Caco-2 (cell line): ENCODE data around the gene COX5A. TPM values are rescaled to one million over a fixed set of nuclear protein-coding genes. Genes with fewer than 3 reads are reported as not detected.

Experiments used
- BruUV-seq: library from RNA; stranded (reverse); fragments of 400-500 nt; replicated peaks from 2 replicates; lab custom pipeline; 2021; lab: Mats Ljungman, UMichigan
- CTCF ChIA-PET: fragments of 300-600 bp; sonication (Branson Sonifier 250); formaldehyde crosslinking; loops from one replicate; lab custom pipeline; 2022; ENCODE audit warnings: antibody characterized with exemption; lab: Charles Lee
- POLR2A ChIA-PET: fragments of 300-600 bp; sonication (Branson Sonifier 250); formaldehyde crosslinking; loops from one replicate; lab custom pipeline; 2022; ENCODE audit warnings: antibody characterized with exemption; lab: Charles Lee
- DNase-seq, 2 experiments: peaks; one replicate each; pipeline versions ENCODE4 v3.0.0 to v3.0.0-alpha.2; 2020 to 2022
- H3K27me3 ChIP-seq: replicated peaks from 2 replicates; pipeline ENCODE4 v1.6.0; 2011; ENCODE audit warnings: low read length; ENCODE audit not compliant: control insufficient read depth, insufficient read depth
- H3K36me3 ChIP-seq: 2 replicates; pipeline ENCODE4 v1.5.1; 2011; ENCODE audit warnings: low read length; ENCODE audit not compliant: control insufficient read depth, insufficient read depth
- H3K4me1 ChIP-seq: fragments of 250-450 bp; sonication (Bioruptor Pico); 2 replicates; pipeline ENCODE4 v1.5.1; 2020; ENCODE audit warnings: mild to moderate bottlenecking
- H3K4me3 ChIP-seq: 2 replicates; pipeline ENCODE4 v1.5.1; 2011; ENCODE audit warnings: low read depth, mild to moderate bottlenecking, control low read depth, low read length
- H3K9me3 ChIP-seq: fragments of 250-450 bp; sonication (Bioruptor Pico); 2 replicates; pipeline ENCODE4 v1.5.1; 2020; ENCODE audit warnings: mild to moderate bottlenecking, moderate library complexity
- H3K27ac Mint-ChIP-seq: one replicate; pipeline ENCODE4 v1.8.0; 2022; ENCODE audit warnings: mixed read lengths; ENCODE audit not compliant: unreplicated experiment
- H3K27me3 Mint-ChIP-seq: one replicate; pipeline ENCODE4 v1.8.0; 2022; ENCODE audit warnings: mixed read lengths; ENCODE audit not compliant: insufficient read depth, unreplicated experiment
- H3K36me3 Mint-ChIP-seq: one replicate; pipeline ENCODE4 v1.8.0; 2022; ENCODE audit warnings: mild to moderate bottlenecking, mixed read lengths; ENCODE audit not compliant: insufficient read depth, unreplicated experiment
- H3K4me1 Mint-ChIP-seq: one replicate; pipeline ENCODE4 v1.8.0; 2022; ENCODE audit warnings: low read depth, mixed read lengths; ENCODE audit not compliant: unreplicated experiment
- H3K4me3 Mint-ChIP-seq: one replicate; pipeline ENCODE4 v1.8.0; 2022; ENCODE audit warnings: mild to moderate bottlenecking, moderate library complexity, mixed read lengths; ENCODE audit not compliant: unreplicated experiment
- H3K9me3 Mint-ChIP-seq: one replicate; pipeline ENCODE4 v1.8.0; 2022; ENCODE audit warnings: mixed read lengths; ENCODE audit not compliant: unreplicated experiment
- intact Hi-C: fragments of 100-400 bp; cut with micrococcal nuclease; formaldehyde crosslinking; loops from one replicate; pipeline ENCODE4 v1.10.0; 2022; ENCODE audit not compliant: unreplicated experiment
- total RNA-seq: library from RNA; stranded (reverse); gene quantifications from 2 replicates; pipeline ENCODE4 v1.2.3, GENCODE V29; 2022
- TF ChIP-seq, protein P1 (sequence below), 2 experiments: fragments of 200-600 bp in 1 of 2; IDR thresholded peaks; 1 replicate in 1 of 2; 2 replicates in 1 of 2; pipeline versions ENCODE4 v1.5.1 to v1.8.0; 2011 to 2022; ENCODE audit warnings: antibody characterized with exemption in 1 of 2, control low read depth in 1 of 2, inconsistent platforms in 1 of 2, low read depth in 1 of 2, low read length in 1 of 2, mild to moderate bottlenecking in 1 of 2, moderate library complexity in 1 of 2; ENCODE audit not compliant: insufficient read depth in 1 of 2, severe bottlenecking in 1 of 2, unreplicated experiment in 1 of 2

The COX5A gene
- total RNA-seq, 1 experiment from 2014 or later = 318 TPM

DNA sequence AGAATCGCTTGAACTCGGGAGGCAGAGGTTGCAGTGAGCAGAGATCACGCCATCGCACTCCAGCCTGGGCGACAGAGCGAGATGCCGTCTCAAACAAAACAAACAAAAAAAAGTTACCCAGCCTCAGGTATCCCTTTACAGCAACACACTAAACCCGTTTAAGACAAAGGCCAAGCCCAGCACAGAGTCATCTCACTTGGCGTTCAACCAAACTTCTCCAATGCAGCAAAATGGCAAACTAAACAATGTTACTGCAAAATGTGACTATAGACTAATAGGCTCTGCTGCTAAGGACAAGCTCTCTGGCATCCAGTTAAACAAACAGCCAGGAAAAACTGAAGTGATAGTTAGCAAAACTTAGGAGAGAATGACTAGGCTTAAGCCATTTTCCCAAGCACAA is 24.8 kb downstream of the COX5A start:
- Mint-ChIP-seq H3K27me3 (no peaks in the 10 kb centered on the region), H3K4me1 (no peaks in the 10 kb centered on the region), H3K36me3 (peaks cover 57% of the 10 kb centered on the region), H3K9me3 (no peaks in the 10 kb centered on the region), H3K4me3 (no peak overlapping the region), H3K27ac (no peak overlapping the region)
- Histone ChIP-seq H3K36me3 (no peaks in the 10 kb centered on the region), H3K4me1 (no peaks in the 10 kb centered on the region), H3K9me3 (no peaks in the 10 kb centered on the region), H3K27me3 (no peaks in the 10 kb centered on the region), H3K4me3 (no peak overlapping the region)
- BruUV-seq = no TSS peak
- ChIA-PET POLR2A (no interaction called here), CTCF (no interaction called here)
- TF ChIP-seq, protein P1, sequence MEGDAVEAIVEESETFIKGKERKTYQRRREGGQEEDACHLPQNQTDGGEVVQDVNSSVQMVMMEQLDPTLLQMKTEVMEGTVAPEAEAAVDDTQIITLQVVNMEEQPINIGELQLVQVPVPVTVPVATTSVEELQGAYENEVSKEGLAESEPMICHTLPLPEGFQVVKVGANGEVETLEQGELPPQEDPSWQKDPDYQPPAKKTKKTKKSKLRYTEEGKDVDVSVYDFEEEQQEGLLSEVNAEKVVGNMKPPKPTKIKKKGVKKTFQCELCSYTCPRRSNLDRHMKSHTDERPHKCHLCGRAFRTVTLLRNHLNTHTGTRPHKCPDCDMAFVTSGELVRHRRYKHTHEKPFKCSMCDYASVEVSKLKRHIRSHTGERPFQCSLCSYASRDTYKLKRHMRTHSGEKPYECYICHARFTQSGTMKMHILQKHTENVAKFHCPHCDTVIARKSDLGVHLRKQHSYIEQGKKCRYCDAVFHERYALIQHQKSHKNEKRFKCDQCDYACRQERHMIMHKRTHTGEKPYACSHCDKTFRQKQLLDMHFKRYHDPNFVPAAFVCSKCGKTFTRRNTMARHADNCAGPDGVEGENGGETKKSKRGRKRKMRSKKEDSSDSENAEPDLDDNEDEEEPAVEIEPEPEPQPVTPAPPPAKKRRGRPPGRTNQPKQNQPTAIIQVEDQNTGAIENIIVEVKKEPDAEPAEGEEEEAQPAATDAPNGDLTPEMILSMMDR (IDR thresholded peaks at IDR 0.05; ENCODE audit: insufficient read depth in 1 of 2, low read depth in 1 of 2, low read length in 1 of 2, severe bottlenecking in 1 of 2, unreplicated experiment in 1 of 2) = no peak
- intact Hi-C loops = no loop called here
- DNase-seq = no peak

DNA sequence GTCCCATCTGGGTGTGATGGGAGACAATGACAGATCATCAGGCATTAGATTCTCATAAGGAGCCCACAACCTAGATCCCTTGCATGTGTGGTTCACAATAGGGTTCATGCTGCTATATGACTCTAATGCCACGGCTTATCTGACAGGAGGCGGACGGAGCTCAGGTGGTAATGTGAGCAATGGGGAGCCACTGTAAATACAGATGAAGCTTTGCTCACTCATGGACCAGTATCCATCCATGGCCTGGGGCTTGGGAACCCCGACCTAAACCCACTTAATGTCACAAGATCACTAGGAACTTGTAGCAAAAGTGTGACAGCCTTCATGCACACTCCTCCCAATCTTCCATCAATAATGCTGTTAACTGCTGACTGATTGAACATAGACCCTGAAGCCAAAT is 29.2 kb downstream of the COX5A start:
- H3K9me3 ChIP-seq = no peaks in the 10 kb centered on the region
- no peaks in the 10 kb centered on the region for H3K27me3 ChIP-seq
- H3K9me3 Mint-ChIP-seq = no peaks in the 10 kb centered on the region
- peaks cover 2% of the 10 kb centered on the region; the same call in 1 of the 2 replicates for H3K36me3 ChIP-seq
- intact Hi-C loops = loop anchor here (5.0 kb wide), 1 partner anchor 36 kb away; the partner anchor contains the start of gene SCAMP2
- no TSS peak for BruUV-seq
- ChIA-PET CTCF (no interaction called here), POLR2A (no interaction called here)
- DNase-seq = no peak
- no peak overlapping the region for H3K4me3 Mint-ChIP-seq
- H3K4me1 Mint-ChIP-seq = no peaks in the 10 kb centered on the region
- no peaks in the 10 kb centered on the region for H3K27me3 Mint-ChIP-seq
- TF ChIP-seq, protein P1 (IDR thresholded peaks at IDR 0.05; ENCODE audit: insufficient read depth in 1 of 2, low read depth in 1 of 2, low read length in 1 of 2, severe bottlenecking in 1 of 2, unreplicated experiment in 1 of 2) = no peak
- peaks cover 52% of the 10 kb centered on the region for H3K36me3 Mint-ChIP-seq
- H3K4me3 ChIP-seq = no peak overlapping the region
- no peak overlapping the region for H3K27ac Mint-ChIP-seq
- peaks cover 4% of the 10 kb centered on the region; the same call in 1 of the 2 replicates for H3K4me1 ChIP-seq

DNA sequence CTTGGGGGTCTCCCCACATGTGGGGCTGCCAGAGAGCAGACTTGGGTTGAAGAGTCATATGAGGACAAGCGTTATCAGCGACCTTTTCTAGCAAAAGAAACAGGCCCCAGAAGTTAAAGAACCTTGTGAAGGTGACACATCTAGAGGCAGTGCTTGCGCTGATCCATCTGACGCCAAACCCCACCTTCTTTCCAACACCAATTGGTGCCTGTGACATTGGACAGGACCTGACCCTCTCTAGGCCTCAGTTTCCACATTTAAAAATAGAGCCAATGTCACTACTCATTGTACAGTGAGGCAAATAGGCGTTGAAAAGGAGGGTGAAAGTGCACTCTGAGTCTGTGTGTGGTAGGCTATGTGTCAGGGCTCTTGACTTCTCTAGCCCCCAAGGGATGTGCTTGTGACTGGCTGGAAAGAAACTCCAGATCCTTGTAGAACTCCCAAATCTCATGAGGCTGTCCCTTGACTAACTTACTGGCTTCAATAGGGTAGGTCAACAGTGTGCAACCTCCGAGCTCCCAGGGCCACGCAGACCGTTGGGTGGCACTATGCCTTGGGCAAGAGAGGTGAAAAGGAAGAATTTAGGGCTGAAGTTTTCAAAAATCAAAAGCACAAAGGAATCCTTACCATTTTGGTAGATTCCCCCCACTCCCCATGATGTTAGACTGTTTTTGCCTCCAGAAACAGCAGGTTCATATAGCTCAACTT is 30.6 kb downstream of the COX5A start:
- no peaks in the 10 kb centered on the region for H3K9me3 Mint-ChIP-seq
- peak overlapping the region; percentile 97 for H3K27ac Mint-ChIP-seq
- H3K4me3 Mint-ChIP-seq = peak overlapping the region; percentile 99
- peaks cover 56% of the 10 kb centered on the region for H3K36me3 Mint-ChIP-seq
- ChIA-PET CTCF (interaction anchor here (1.0 to 2.3 kb wide), 4 partner anchors 43 to 138 kb away, joined by 3 to 8 read pairs (median 6); partner anchors contain the start of gene RPP25), POLR2A (interaction anchor here (0.5 to 2.0 kb wide), 8 partner anchors 8 to 123 kb away, joined by 3 to 12 read pairs (median 4); partner anchors contain the start of genes COX5A, RPP25 and ULK3)
- H3K27me3 ChIP-seq = no peaks in the 10 kb centered on the region
- H3K36me3 ChIP-seq = peaks cover 5% of the 10 kb centered on the region
- peak overlapping the region; percentile 79 for H3K4me3 ChIP-seq
- TSS peak; percentile 75 for BruUV-seq
- TF ChIP-seq, protein P1 (IDR thresholded peaks at IDR 0.05; ENCODE audit: insufficient read depth in 1 of 2, low read depth in 1 of 2, low read length in 1 of 2, severe bottlenecking in 1 of 2, unreplicated experiment in 1 of 2) = no peak
- intact Hi-C loops = loop anchor here (2.0 to 5.0 kb wide), 3 partner anchors 35 to 65 kb away; partner anchors contain the start of genes SCAMP2 and ULK3
- H3K27me3 Mint-ChIP-seq = no peaks in the 10 kb centered on the region
- no peaks in the 10 kb centered on the region for H3K4me1 Mint-ChIP-seq
- peaks cover 4% of the 10 kb centered on the region; the same call in 1 of the 2 replicates for H3K4me1 ChIP-seq
- no peaks in the 10 kb centered on the region for H3K9me3 ChIP-seq
- peak in 1 of 2 experiments; percentile 31 for DNase-seq
